ENCODE measurements around the gene BTNL9.
"Not testable (repeated sequence)": the region's sequence is repeated elsewhere in the genome, so short reads cannot be mapped to it uniquely, and the experiment has no call there.

The BTNL9 gene

GRCh38 chr5:181039931-181040630 is at the start of gene BTNL9:
TSS of gene BTNL9 (plus strand) at chr5:181040266. CDS start at chr5:181045490, 5,224 bp downstream.
- no peak for DNase-seq

DNA sequence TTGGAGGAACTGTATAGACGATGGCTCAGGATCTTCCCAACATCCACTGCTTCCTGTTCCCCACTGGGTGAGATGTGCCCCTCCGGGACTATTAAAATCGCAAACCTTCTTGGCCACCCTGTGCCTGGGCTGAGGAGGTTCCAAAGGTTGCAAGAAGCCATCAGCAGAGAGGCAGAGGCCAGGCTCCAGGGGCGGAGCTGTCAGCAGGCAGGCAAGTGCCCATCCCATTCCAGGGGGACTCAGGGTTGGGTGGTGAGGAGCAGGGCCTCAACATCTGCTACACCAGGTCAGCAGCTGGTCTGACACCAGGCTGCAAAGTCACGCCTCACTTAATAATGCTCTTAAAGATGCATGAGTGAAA is 49.2 kb upstream of the BTNL9 start:
- DNase-seq, result no peak

DNA sequence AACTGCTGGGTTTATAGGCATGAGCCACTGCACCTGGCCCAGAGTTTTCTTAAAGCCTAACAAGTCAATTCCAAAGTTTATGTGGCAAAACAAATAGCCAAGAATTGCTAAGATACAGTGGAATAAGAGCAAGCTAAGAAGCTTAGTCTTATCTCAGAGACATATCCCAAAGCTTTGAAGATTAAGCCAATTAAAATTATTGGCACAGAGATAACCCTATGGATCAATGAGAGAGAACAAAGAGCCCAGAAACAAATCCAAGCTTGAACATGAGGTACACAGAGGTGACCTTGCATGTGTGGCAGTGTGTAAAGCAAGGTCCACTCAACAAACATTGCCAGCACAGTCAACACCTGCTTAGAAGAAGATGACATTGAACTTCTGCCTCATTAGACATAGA is 38.1 kb upstream of the BTNL9 start:
- DNase-seq, result no peak

GRCh38 chr5:181005791-181006190 is 34.3 kb upstream of the BTNL9 start:
- DNase-seq, result no peak

DNA sequence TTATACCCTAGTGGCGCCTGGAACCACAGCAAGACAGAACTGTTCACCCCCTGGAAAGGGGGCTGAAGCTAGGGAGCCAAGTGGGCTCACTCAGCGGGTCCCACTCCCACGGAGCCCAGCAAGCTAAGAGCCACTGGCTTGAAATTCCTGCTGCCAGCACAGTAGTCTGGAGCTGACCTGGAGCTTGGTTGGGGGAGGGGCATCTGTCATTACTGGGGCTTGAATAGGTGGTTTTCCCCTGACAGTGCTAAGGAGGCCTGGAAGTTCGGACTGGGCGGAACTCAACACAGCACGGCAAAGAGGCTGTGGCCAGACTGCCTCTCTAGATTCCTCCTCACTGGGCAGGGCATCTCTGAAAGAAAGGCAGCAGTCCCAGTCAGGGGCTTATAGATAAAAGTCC is 31.9 kb upstream of the BTNL9 start:
- no peak for DNase-seq

- DNase-seq, result not testable (repeated sequence)
These were observed 30.0 kb upstream of the BTNL9 start for GRCh38 chr5:181010018-181010417.

DNA sequence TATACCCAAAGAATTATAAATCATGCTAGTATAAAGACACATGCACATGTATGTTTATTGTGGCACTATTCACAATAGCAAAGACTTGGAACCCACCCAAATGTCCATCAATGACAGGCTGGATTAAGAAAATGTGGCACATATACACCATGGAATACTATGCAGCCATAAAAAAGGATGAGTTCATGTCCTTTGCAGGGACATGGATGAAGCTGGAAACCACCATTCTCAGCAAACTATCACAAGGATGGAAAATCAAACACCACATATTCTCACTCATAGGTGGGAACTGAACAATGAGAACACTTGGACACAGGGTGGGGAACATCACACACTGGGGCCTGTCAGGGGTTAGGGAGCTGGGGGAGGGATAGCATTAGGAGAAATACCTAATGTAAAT is 25.4 kb upstream of the BTNL9 start:
- DNase-seq, result not testable (repeated sequence)

DNA sequence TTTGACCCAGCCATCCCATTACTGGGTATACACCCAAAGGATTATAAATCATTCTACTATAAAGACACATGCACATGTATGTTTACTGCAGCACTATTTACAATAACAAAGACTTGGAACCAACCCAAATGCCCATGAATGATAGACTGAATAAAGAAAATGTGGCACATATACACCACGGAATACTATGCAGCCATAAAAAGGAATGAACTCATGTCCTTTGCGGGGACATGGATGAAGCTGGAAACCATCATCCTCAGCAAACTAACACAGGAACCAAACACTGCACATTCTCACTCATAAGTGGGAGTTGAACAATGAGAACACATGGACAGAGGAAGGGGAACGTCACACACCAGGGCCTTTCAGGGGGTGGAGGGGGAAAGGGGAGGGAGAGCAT is 22.6 kb upstream of the BTNL9 start:
- DNase-seq, result not testable (repeated sequence)

DNA sequence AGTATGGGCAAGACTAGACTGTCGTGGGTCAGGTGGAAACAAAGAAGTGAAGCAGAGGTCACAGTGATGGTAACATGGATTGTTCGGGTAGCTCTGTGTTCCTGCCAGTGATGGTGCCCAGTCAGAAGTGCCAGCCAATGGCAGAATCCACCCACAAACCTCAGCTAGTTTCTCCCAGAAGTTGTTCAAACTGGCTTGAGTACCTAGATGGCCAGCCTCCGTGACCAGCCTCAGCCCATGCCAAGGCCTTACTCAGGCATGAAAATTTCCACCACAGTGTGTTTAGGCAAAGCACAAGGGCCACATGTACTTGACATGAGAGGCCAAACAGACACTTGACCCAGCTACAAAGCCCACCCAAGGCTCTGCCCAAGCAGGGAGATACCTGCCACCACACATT is 19.4 kb upstream of the BTNL9 start:
- DNase-seq, result no peak

DNA sequence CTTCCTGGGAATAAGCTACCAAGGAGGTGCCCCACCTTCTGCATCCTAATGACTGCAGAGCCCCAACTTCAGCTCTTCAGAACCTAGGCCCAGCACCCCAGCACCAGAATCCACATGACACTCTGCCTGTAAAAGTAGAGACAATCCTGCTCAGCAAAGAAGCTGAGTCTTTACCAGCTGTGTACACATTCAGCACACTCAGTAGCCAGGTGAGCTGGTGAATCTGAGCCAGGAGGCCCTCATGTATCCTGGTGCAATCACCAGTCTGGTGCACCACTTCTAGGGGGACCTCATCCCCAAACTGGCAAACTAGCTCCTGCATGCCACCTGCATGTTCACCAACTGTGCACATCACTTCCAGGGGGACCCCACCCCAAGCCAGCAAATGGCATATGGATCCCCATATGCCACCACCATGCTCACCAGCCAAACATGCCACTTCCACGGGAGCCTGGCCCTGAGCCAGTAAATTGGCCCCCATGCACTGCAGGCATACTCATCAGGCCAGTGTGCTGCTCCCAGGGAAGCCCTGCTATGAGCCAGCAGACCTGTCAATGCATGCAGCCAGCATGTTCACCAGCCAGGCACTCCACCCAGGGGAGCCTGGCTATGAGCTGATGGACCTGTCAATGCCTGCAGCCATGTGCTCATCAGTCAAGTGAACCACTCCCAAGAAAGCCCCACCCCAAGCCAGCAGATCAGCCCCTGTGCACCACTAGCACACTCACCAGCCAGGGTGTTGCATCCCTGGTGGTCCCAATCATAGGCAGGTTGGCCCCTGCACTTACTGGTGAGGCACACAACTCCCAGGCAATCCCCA is 15.6 kb upstream of the BTNL9 start:
- no peak for DNase-seq

GRCh38 chr5:181027452-181028031 is 12.5 kb upstream of the BTNL9 start:
- DNase-seq, result no peak

GRCh38 chr5:181028032-181028819 is 11.8 kb upstream of the BTNL9 start:
- no peak for DNase-seq

- no peak for DNase-seq
These were observed 8.3 kb upstream of the BTNL9 start for GRCh38 chr5:181031716-181032115.

DNA sequence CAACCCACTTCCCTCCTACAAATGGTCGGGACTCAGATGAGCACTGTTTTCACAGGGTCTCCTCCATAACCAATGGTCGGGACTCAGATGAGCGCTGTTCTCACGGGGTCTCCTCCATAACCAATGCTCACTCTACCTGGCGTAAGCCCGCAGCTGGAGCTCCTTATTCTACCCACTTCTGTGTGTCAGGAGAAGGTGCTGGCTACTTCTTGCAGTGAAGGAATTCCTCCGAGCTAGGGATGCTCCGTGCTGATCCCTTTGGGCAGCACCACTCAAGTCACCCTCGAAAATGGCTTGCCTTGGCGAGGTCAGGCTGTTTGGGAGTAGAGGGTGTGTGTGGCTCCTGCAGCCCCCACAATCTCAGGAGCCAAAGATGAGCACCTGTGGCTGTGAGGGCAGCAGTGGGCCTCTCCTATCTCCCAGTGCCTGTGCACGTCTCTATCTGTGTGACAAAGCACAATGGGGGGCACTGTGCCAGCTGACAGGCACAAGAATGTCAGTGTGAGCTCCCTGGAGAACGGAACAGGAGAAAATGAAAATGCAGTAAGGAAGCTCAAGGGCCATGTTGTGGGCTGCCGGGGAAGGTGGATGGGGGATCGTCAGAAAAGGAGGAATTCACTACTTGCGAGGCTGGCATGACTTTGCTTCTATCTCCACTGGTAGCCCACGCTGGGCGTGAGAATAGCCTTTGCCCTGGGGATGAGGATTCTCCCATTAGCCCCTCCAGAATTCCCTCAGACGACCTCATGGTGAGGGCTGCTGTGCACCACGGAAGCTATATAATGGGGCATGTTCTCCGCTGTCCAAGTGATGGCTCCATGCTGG is 3.9 kb upstream of the BTNL9 start:
- no peak for DNase-seq

DNA sequence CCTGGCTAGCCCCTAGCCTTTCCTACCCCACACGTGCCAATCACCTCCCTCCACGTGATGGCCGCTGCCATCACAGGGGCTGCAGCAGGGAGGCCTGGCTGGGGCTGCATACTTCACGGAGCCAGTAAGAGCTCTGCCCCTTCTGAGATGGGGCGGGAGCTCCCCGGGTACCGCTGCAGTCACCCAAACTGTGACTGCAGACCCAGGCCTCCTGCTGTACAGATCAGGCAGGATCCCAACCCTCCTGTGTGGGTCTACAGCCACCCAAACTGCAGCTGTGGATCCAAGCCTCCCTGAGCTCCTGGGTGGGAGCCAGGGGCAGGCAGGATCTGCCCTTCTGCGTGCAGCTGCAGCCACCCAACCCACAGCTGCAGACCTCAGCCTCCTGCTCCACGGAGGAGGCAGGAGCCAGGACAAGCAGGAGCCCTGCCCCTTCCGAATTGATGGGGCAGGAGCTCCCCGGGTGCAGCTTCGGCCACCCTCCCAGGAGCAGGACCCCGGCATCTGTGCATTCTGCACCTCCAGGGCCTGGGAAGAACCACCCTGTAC is 3.2 kb upstream of the BTNL9 start:
- no peak for DNase-seq

- no peak for DNase-seq
These were observed 2.7 kb upstream of the BTNL9 start for GRCh38 chr5:181037365-181037861.

- no peak for DNase-seq
These were observed 595 bp upstream of the BTNL9 start for GRCh38 chr5:181039471-181039870.

- DNase-seq, result no peak
These were observed 522 bp downstream of the BTNL9 start for GRCh38 chr5:181040631-181040945.

GRCh38 chr5:181041043-181041442 is 977 bp downstream of the BTNL9 start:
- DNase-seq, result no peak

- no peak for DNase-seq
These were observed 2.1 kb downstream of the BTNL9 start for GRCh38 chr5:181042036-181042713.

GRCh38 chr5:181042722-181043121 is 2.7 kb downstream of the BTNL9 start:
- no peak for DNase-seq

All from CD4-positive, alpha-beta T cell treated with Interleukin-17A for 1 hour (primary cell).